Measurements from ENCODE around the gene ZNF609.

Gene ZNF609

GRCh38 chr15:64696481-64696880 is 236.1 kb downstream of the ZNF609 start:
- no peak for DNase-seq

DNA sequence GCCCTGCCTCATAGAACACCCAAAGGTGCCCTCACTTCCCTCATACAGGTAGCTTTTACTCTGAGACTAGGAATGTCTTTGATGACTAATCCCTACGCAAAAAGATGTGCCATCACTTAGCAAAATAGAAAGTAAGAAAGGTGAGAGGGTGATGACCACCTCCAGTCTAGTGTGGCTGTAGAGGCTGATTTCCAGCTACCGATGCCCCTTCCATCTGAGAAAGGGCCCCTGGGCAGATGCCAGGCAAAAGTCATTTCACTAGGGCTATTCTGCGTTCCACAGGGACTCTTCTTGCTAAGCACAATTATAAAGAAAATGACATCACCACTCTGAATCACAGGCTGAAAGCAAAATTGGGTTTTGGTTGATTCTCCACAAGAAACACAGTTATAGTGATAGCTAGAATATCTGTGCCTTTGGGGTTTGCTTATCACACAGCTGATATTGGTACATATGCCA is 237.6 kb downstream of the ZNF609 start:
- DNase-seq = peak in 1 of 4 experiments; percentile 39

- DNase-seq = no peak
Measured at GRCh38 chr15:64698823-64699222, 238.4 kb downstream of the ZNF609 start.

DNA sequence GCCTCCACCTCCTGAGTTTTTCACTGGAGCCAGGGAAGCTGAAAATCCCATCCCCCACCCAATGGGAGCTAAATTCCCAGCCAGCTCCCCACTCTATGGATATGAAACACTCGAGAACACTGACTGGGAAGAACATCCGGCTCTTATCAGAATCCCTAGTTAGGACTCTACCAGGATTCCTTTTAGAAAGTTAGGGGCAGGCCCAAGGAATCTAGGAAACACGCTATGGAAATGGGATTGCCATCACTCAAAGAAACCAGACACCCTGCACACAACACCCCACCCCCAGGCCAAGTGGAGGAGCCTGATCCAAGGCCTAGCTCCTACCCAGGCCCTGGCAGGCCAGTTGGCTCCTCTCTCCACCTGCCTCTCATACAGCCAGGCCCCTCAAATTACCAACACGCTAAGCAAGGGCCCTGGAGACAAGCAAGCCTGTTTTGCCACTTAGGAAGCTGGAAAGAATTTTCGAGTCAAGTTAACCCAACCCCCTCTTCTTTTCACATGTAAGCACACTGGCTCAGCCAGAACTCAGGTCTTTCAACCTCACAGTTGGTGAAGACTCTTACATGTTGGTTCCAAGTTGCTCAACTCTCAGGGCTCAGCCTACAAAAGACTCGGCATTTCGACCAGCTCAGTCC is 239.5 kb downstream of the ZNF609 start:
- DNase-seq = no peak

GRCh38 chr15:64701051-64701450 is 240.7 kb downstream of the ZNF609 start:
- DNase-seq = no peak

DNA sequence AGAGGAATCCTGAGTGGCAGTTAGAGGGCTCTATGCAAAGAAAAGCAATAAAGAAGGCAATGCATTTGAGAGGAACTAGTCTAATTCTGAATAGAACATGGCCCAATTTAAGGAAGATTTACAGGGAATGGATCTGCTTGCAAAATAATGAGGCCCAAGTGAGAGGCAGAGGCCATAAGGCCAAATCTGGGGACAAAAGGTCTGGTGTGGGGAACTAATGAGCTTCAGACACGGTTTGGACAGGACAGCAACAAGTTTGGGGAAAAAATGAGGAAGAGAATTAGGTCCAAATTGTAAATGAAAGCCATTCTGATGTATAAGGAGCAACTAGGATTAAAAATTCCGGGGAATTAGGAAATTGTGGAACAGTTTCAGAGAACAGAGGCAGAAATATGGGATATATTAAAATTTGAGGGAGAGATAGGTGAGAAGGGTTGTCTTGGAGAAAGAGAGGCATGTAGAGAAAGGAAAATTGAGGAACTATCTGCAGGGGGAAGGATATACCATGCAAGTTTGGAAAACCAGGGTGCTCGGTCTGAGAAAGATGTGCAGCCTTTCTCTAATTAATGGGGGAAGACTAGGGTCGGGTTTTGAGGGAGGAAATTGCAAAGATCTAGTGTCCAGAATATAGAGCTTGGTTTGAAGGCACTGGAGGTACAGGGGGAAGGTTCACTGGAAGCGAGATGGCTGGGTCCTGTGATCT is 241.3 kb downstream of the ZNF609 start:
- DNase-seq = peak in 3 of 4 experiments; percentile 36 to 41 (median 41)

DNA sequence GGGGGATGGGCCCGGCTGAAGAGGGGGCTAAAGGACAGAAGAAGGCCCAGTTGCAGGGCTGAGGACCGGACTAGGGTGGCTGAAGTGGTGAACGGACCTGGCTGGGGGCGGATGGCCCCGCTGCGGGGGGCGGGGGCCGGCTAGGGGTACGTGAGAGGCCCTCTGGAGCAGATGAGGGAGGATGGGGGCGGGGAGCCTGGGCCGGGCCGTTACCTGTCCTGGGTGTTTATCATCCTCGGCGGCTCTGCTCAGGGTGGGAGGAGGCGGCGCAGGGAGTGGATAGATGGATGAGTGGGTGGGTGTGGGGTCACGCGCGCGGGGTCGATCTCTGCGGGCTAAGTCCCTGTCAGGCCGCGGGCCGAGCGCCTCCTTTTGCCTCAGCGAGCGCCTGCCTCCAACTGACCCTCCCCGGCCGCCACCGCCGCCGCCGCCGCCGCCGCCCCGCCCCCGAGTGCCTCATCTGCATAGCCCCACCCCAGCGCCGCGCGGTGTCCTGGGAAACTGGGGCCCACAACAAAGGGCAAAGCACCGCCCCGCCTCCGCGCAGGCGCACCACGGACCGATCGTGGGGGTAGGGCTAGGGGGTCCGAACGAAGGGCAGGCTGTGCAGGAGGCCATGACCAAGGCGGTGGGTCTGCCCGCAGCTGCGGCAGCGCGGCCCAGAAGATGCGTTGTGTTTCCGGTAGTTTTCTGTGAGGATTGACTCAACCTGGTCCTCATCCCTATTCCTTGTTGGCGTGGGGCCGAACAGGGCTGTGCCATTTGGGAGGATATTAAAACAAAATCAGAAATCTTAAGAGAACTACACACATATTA is 242.6 kb downstream of the ZNF609 start:
- peak; percentile 94 to 98 (median 96) for DNase-seq

DNA sequence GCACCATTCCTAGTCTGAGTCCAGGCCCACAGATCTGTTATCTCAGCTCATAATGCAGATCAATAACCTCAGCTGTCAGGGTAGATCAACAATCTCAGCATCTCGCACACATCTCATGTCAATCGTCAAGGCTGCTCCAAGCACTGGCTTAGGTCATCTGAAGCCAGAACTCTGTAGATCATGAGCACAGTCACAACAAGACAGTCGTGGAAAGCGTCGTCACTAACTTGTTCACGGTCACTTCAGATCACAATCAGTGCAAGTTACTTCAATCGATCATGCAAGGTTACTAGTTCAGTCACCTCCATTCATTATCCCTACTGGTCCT is 243.2 kb downstream of the ZNF609 start:
- no peak for DNase-seq

DNA sequence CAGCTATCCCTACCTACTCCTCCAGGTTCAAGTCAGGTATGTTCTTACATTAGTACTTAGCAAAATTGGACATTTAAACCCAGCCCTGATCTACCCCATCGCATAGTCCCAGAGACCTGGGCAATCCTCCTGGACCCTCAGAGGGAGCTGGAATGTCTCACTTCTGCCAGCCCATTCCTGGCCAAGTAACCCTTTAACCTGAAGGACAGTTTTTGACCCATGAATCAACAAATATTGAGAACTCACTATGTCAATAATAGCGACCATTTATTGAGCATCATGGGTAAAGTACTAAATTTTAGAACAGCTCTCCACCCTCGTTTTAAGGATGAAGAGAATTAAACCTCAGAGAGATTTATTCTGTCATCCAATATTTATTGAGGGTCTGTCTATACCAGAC is 244.6 kb downstream of the ZNF609 start:
- DNase-seq = no peak

- DNase-seq = no peak
Measured at GRCh38 chr15:64706011-64706911, 245.9 kb downstream of the ZNF609 start.

DNA sequence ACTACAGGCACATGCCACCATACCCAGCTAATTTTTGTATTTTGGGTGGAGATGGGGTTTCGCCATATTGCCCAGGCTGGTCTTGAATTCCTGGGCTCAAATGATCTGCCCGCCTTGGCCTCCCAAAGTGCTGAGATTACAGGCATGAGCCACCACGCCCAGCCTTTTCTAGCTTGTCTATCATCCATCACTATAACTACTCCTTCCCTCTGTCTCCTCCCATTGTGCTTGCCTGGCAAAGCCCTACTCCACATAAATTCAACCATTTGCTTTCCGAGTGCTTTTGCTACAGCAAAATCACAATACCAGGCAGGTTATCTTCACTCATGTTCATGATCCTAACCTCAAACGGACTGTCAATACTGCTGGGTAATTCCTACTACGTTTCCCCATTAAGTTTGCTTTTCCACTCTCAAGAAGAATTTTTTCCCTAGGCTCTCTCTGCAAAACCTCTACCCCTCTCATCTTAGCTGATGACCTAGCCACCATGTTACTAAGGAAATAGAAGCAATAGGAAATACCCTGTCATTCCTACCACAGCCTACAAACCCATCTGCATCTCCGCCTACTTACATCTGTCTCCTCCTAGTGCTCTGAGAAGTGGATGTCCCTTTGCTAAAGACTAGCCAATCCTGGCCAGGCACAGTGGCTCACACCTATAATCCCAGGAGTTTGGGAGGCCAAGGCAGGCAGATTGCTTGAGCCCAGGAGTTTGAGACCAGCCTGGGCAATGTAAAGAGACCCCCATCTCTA is 250.5 kb downstream of the ZNF609 start:
- peak in 3 of 4 experiments; percentile 33 to 59 (median 41) for DNase-seq

GRCh38 chr15:64712353-64712752 is 252.0 kb downstream of the ZNF609 start:
- no peak for DNase-seq

GRCh38 chr15:64713592-64713991 is 253.2 kb downstream of the ZNF609 start:
- DNase-seq = no peak

DNA sequence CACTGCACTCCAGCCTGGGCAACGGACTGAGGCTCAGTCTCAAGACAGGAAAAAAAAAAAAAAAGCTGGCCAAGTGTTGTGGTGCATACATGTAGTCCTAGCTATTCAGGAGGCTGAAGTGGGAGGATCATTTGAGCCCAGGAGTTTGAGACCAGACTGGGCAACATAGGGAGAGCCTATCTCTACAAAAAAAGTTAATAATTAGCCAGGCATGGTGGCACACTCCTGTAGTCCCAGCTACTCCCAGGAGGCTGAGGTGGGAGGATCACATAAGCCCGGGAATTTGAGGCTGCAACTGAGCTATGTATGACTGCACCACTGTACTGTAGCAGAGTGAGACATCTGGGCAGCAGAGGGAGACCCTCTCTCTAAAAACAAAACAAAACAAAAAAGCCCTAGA is 256.1 kb downstream of the ZNF609 start:
- no peak for DNase-seq

DNA sequence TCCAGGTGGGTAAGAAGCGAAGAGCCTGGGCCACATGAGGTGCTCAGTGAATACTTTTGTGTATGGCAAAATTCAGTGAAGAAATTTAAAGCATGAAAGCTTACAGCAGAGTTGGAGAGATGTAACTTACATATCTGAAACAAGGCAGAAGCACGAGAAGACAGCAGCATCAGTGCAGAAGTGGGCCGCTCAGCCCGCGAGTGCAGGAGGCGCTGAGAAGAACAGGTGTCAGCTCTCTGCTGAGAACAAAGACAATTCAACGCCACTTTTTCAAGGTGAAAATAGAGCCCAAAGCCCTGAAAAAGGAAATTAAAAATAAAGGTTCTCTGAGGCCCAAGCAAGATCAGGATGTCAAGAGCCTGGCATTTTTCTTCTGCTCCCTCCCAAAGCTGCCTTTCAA is 256.8 kb downstream of the ZNF609 start:
- DNase-seq = no peak

GRCh38 chr15:64717735-64718495 is 257.5 kb downstream of the ZNF609 start:
- DNase-seq = peak in 1 of 4 experiments; percentile 44

DNA sequence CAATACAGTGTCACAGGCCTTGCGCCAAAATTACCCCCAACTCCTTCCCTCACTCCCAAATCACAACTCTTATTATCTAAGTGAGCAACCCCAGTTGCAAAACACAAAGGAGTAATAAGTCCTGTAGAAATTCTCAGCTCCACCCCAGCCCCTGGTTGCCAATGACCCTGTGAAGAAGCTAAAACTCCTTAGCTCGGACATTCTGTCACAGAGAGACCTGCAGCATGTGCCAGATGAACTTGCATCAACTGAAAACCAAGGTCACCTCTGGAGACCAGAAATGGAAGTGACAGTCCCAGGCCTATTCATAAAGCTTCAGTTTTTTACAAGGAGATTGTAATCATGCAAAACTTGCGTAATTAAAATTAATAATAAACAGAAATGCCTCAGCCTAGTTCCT is 259.8 kb downstream of the ZNF609 start:
- DNase-seq = no peak

GRCh38 chr15:64730151-64730550 is 269.8 kb downstream of the ZNF609 start:
- DNase-seq = no peak

GRCh38 chr15:64731012-64731804 is 270.8 kb downstream of the ZNF609 start:
- peak; percentile 73 to 88 (median 88) for DNase-seq

- no peak for DNase-seq
Measured at GRCh38 chr15:64731805-64732151, 271.4 kb downstream of the ZNF609 start.
